ENCODE data around the gene GRIFIN.
A peak's percentile ranks its signal among the peaks of the same experiment; 100 is the strongest.

Gene GRIFIN

DNA sequence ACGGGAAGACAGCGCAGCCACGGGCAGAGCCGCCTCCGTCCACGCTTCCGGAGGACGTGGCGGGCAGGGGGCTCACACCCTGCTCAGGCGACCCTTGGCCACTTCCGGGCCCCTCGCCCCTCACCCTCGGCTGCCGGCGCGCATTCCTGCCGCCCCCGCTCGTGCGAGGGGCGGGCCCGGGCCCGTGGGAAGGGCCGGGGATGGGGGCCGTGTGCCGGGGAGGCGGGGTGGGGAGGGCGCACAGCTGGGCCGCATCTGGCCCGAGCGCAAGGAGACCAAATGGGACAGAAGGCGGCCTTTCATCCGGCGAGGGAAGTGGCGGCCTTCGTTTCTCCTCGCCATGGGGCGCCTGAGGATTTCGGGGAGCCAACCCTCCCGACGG lies 42.5 kb upstream of the GRIFIN start:
- peak overlapping the region; percentile 64 for H3K4me3 ChIP-seq (ENCODE audit: low read length)
- no peaks in the 10 kb centered on the region for H3K36me3 ChIP-seq (ENCODE audit: control insufficient read depth, insufficient read depth, low read length)
- peaks cover 20% of the 10 kb centered on the region for H3K27me3 ChIP-seq (ENCODE audit: control insufficient read depth, insufficient read depth, low read length)
- H3K4me1 ChIP-seq (ENCODE audit: control insufficient read depth, insufficient read depth, low read length), result peaks cover 4% of the 10 kb centered on the region
- H3K27ac ChIP-seq (ENCODE audit: low read depth, low read length), result no peak overlapping the region
- H3K9ac ChIP-seq (ENCODE audit: low read length), result no peak overlapping the region

DNA sequence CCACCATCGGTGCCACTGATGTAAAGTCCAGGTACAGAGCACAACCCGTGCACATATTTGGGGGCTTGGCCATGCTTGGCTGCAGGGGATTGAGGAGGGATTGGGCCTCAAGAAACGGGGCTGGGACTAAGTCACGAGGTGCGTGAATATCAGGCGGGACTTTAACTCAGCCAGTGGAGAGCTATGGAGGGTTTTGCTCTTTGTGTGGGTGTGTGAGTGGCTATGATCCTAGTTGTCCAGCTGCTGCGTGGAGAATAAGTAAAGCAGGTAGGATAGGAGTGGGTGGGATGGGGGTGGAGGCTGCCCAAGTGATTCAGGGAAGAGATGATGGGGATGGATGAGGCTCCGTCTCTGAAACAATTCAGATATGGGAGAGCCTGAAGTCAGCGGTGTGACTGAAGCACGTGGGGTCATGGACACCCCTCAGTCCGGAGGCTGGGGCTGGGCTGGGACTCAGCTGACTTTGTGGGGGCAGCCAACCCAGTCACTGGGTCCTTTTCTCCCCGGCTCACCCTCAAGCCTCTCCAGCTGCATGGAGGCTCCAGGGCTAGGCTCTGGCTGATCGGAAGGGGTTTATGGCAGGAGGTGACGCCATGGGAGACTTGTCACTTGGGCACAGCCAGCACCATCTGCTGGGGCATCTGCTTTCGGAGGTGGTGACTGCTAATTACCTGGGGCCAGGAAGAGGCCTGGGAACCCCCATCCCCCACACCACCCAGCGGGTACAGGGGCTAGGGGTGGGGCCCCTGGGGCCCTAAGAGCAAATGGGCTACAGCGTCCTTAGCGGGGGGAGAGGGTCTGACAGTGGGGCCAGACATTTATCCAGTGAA lies 41.7 kb upstream of the GRIFIN start:
- H3K9ac ChIP-seq (ENCODE audit: low read length), result no peak overlapping the region

DNA sequence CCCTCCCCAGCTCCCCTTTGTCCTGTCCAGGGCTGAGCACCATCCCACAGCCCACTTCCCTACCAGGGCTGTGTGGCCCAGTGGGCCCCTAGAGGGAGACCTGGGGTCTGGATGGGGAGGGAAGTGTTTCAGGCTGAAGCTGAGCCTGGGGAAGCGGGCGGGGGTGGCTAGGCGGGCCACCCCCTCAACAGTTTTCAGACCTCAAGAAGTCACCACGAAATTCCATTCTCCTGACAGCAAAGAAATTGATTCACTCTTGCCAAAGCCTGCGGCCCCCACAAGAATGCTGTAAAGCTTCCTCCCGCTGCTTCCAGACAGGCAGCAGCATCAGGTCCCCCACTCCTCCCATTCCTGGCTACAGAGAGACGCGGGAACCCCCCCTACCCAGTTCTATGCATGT lies 40.8 kb upstream of the GRIFIN start:
- peaks cover 2% of the 10 kb centered on the region for H3K4me1 ChIP-seq (ENCODE audit: control insufficient read depth, insufficient read depth, low read length)
- H3K4me3 ChIP-seq (ENCODE audit: low read length), result no peak overlapping the region
- H3K9ac ChIP-seq (ENCODE audit: low read length), result no peak overlapping the region
- peaks cover 13% of the 10 kb centered on the region for H3K27me3 ChIP-seq (ENCODE audit: control insufficient read depth, insufficient read depth, low read length)
- H3K27ac ChIP-seq (ENCODE audit: low read depth, low read length), result no peak overlapping the region
- H3K36me3 ChIP-seq (ENCODE audit: control insufficient read depth, insufficient read depth, low read length), result no peaks in the 10 kb centered on the region

More for the DNA sequence above, 41.7 kb upstream of the GRIFIN start:
- H3K36me3 ChIP-seq (ENCODE audit: control insufficient read depth, insufficient read depth, low read length), result no peaks in the 10 kb centered on the region
- peaks cover 19% of the 10 kb centered on the region for H3K27me3 ChIP-seq (ENCODE audit: control insufficient read depth, insufficient read depth, low read length)
- no peak overlapping the region for H3K4me3 ChIP-seq (ENCODE audit: low read length)
- no peak overlapping the region for H3K27ac ChIP-seq (ENCODE audit: low read depth, low read length)
- H3K4me1 ChIP-seq (ENCODE audit: control insufficient read depth, insufficient read depth, low read length), result peaks cover 2% of the 10 kb centered on the region

DNA sequence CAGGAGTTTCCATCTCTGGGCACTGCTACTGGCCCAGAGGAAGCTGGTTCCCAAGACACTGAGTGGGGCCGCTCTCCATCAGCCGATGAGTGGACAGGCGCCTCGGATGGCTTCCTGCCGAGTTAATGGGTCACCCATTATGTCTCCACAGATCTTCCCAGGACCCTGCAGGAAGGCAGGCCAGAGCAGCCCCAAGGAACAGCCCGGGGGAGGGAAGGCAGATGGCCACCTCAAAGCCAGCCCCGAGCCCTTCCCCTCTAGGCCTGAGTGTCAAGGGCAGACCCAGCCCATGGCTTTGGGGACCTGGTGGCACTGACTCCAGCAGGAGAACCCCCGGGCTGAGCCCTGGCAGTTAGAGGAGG lies 40.0 kb upstream of the GRIFIN start:
- H3K4me1 ChIP-seq (ENCODE audit: control insufficient read depth, insufficient read depth, low read length), result peaks cover 2% of the 10 kb centered on the region
- peaks cover 6% of the 10 kb centered on the region for H3K27me3 ChIP-seq (ENCODE audit: control insufficient read depth, insufficient read depth, low read length)
- no peaks in the 10 kb centered on the region for H3K36me3 ChIP-seq (ENCODE audit: control insufficient read depth, insufficient read depth, low read length)

DNA sequence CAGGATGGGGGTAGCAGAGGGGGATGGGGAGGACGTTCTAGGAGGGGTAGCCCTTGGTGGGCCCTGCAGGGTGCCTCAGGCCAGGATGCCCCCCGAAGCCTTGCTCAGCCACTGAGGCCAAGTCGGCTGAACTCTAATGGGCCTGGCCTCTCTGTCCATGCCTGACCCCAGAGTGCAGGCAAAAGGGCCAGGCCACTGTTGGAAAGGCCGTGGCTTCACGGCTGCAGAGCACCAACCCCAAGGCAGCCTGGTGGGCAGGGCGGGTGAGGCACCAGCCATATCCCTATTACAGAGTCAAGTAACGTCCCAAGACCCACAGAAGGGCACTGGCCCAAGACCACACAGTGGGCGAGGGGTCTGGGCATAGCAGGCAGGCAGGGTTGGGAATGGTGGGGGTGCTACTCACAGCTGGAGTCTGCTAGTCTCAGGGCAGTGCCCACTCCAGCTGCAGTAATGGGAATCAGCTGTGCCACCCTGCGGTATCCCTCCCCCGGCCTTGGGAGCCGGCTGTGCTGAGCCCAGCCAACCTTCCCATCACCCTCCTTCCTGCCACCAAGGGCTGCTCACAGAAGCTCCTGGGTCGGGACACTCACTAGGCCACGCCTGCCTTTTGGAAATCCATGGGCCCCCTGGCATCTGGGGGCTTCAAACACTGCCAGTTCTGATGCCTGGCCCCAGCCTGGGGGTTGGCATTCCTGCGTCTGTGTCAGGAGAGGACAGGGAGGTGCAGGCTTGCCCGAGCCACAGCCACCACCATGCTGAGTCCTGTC lies 39.4 kb upstream of the GRIFIN start:
- Histone ChIP-seq H3K27me3 (ENCODE audit: control insufficient read depth, insufficient read depth, low read length) (peaks cover 5% of the 10 kb centered on the region), H3K36me3 (ENCODE audit: control insufficient read depth, insufficient read depth, low read length) (no peaks in the 10 kb centered on the region), H3K27ac (ENCODE audit: low read depth, low read length) (no peak overlapping the region), H3K9ac (ENCODE audit: low read length) (no peak overlapping the region), H3K4me1 (ENCODE audit: control insufficient read depth, insufficient read depth, low read length) (peaks cover 2% of the 10 kb centered on the region), H3K4me3 (ENCODE audit: low read length) (no peak overlapping the region)

More for the DNA sequence above, 40.0 kb upstream of the GRIFIN start:
- no peak overlapping the region for H3K27ac ChIP-seq (ENCODE audit: low read depth, low read length)
- no peak overlapping the region for H3K9ac ChIP-seq (ENCODE audit: low read length)
- H3K4me3 ChIP-seq (ENCODE audit: low read length), result no peak overlapping the region

DNA sequence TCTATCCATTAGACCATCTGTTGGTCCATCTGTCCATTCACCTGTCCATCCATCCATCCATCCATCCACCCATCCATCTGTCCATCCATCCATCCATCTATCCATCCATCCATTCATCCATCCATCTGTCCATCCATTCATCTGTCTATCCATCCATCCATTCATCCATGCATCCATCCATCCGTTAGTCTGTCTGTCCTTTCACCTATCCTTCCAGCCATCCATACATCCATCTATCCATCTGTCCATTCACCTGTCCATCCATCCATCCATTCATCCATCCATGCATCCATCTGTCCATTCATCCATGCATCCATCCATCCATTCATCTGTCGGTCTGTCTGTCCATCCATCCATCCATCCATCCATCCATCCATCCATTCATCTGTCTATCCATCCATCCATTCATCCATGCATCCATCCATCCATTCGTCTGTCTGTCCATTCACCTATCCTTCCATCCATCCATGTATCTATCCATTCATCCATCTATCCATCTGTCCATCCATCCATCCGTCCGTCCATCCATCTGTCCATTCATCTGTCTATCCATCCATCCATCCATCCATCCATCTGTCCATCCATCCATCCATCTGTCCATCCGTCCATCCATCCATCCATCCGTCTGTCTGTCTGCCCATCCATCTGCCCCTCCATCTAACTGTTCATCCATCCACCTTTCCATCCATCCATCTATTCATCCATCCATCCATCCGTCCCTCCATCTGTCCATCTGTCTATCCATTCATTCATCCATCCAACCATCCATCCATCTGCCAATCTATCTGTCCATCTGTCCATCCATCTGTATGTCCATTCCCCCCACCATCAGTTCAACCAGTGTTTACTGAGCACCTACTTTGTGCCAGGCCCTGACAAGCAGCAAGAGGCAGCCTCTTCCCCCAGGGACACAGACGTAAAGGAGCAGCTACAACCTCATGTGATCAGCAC lies 38.5 kb upstream of the GRIFIN start:
- Histone ChIP-seq H3K27ac (ENCODE audit: low read depth, low read length) (no peak overlapping the region), H3K36me3 (ENCODE audit: control insufficient read depth, insufficient read depth, low read length) (no peaks in the 10 kb centered on the region), H3K27me3 (ENCODE audit: control insufficient read depth, insufficient read depth, low read length) (no peaks in the 10 kb centered on the region), H3K4me3 (ENCODE audit: low read length) (no peak overlapping the region), H3K4me1 (ENCODE audit: control insufficient read depth, insufficient read depth, low read length) (no peaks in the 10 kb centered on the region), H3K9ac (ENCODE audit: low read length) (no peak overlapping the region)

DNA sequence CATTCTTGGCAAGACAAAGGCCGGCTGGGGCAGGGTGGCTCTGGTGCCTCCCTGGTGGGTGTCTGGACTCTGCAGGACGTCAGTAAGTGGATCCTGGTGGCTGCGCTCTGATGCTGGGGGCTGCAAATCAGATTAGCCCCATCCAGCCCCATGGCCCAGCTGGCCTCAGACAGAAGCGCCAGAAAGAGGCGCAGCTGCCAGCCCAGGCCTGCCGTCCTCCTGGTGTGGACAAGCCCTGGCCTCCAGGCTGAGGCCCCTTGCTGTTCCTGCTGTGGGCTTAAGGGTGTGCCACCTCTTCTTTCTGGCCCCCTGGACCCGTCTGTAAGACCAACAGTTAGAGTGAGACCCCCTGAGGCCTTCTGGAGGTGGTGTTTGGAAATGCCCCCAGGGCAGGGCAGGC lies 37.5 kb upstream of the GRIFIN start:
- Histone ChIP-seq H3K4me3 (ENCODE audit: low read length) (no peak overlapping the region), H3K9ac (ENCODE audit: low read length) (no peak overlapping the region), H3K27ac (ENCODE audit: low read depth, low read length) (no peak overlapping the region), H3K36me3 (ENCODE audit: control insufficient read depth, insufficient read depth, low read length) (no peaks in the 10 kb centered on the region), H3K4me1 (ENCODE audit: control insufficient read depth, insufficient read depth, low read length) (no peaks in the 10 kb centered on the region), H3K27me3 (ENCODE audit: control insufficient read depth, insufficient read depth, low read length) (no peaks in the 10 kb centered on the region)

DNA sequence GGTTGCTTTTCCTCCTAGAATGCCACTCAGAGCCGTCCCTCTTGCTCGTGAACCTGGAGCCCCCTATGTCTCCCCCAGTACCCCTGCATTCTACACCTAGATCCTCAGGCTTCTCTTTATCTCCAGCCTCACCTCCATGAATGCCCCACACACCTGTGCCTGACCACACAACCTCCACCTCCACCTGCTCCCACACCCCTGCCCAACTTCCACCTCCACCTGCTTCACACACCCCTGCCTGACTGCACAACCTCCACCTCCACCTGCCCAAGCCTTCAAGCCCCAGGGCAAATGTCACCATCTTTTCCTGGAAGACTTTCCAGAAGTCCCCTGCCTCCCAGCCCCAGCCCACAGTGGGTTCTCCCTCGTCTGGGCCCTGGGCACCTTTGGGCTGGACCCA lies 36.5 kb upstream of the GRIFIN start:
- Histone ChIP-seq H3K4me1 (ENCODE audit: control insufficient read depth, insufficient read depth, low read length) (no peaks in the 10 kb centered on the region), H3K9ac (ENCODE audit: low read length) (no peak overlapping the region), H3K27ac (ENCODE audit: low read depth, low read length) (no peak overlapping the region), H3K27me3 (ENCODE audit: control insufficient read depth, insufficient read depth, low read length) (no peaks in the 10 kb centered on the region), H3K36me3 (ENCODE audit: control insufficient read depth, insufficient read depth, low read length) (no peaks in the 10 kb centered on the region), H3K4me3 (ENCODE audit: low read length) (no peak overlapping the region)

DNA sequence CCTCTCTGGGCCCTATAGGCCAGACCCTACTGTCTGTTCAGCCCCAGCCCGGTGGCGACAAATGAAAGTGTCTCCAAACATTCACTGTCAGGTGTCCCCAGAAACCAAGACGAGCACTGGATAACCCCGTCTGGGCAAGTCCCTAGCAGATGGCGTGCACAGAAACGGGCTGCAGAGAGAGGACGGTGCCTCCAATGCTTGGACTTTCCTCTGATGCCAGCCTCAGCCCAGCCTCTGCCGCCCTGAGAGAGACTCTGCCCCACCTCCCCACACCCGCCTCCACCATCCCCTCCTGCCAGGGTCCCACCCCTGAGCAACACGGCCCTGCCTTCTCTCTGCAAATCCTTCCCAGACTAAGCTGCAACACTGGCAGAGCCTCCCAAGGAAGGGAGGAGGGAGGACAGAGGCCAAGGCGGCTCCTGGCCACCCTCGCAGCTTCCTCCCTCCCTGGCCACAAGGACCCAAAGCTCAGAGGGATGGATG lies 36.0 kb upstream of the GRIFIN start:
- Histone ChIP-seq H3K4me3 (ENCODE audit: low read length) (no peak overlapping the region), H3K27ac (ENCODE audit: low read depth, low read length) (no peak overlapping the region), H3K9ac (ENCODE audit: low read length) (no peak overlapping the region), H3K36me3 (ENCODE audit: control insufficient read depth, insufficient read depth, low read length) (no peaks in the 10 kb centered on the region), H3K4me1 (ENCODE audit: control insufficient read depth, insufficient read depth, low read length) (no peaks in the 10 kb centered on the region), H3K27me3 (ENCODE audit: control insufficient read depth, insufficient read depth, low read length) (no peaks in the 10 kb centered on the region)

DNA sequence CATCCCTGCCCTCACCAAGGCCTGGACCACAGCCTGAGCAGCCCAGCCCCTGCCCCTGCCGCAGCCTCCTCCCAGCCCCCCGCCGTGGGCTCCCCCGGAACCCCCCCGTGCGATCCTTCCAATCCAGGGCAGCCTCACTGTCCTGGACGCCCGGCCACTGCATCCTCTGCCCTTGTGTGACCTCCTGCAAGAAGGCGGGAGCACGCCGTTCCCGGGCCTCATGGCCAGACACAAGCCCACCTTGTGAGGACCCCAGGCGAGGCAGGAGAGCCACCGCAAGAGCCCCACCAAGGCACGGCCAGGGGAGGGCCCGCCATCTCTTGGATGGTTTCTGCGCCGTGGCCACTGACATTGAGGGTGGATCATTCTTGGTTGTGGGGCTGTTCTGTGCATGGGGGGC lies 35.6 kb upstream of the GRIFIN start:
- Histone ChIP-seq H3K4me1 (ENCODE audit: control insufficient read depth, insufficient read depth, low read length) (no peaks in the 10 kb centered on the region), H3K4me3 (ENCODE audit: low read length) (no peak overlapping the region), H3K27ac (ENCODE audit: low read depth, low read length) (no peak overlapping the region)

DNA sequence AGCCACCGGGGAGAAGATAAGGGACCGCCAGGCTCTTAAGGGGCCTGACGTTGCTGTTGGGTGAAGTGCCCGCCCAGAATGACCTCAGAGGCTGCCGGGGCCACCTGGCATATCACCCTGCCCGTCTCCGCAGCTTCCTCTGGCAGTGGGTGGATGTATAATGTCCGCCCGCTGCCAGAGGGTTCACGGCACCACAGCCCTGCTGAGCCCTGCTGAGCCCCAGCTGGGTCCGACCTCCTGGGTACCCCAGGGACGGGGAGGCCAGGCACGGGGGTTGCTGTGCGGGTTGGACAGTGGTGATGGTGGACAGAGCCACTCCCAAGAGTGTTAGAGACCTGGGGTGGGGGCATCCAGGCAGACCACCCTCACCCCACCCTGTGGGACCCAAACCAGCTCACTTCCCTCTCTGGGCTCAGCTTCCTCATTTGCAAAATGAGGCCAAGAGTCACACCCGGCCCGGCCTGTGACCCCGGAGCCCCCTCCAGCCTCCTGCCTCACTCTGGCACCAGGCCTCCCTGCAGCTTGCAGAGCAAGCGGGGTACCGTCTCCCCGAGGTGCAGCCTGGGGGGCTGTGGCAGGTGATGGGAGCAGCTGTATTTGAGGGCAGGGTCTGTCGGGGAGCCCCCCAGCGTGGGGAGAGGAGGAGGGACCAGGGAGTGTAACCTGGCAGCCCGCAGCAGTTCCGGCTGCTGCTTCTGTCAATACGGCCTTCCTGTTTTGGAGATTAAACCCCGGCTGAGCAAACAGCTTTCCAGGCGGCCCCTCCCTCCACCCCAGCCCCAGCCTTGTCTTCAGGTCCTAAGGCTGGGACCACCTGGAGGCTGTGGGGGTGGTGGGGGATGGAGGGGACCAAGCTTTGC lies 34.9 kb upstream of the GRIFIN start:
- peak overlapping the region; percentile 6 for H3K4me3 ChIP-seq (ENCODE audit: low read length)
- H3K4me1 ChIP-seq (ENCODE audit: control insufficient read depth, insufficient read depth, low read length), result no peaks in the 10 kb centered on the region
- H3K27me3 ChIP-seq (ENCODE audit: control insufficient read depth, insufficient read depth, low read length), result no peaks in the 10 kb centered on the region
- H3K36me3 ChIP-seq (ENCODE audit: control insufficient read depth, insufficient read depth, low read length), result no peaks in the 10 kb centered on the region
- H3K9ac ChIP-seq (ENCODE audit: low read length), result no peak overlapping the region
- no peak overlapping the region for H3K27ac ChIP-seq (ENCODE audit: low read depth, low read length)

More for the DNA sequence above, 35.6 kb upstream of the GRIFIN start:
- H3K27me3 ChIP-seq (ENCODE audit: control insufficient read depth, insufficient read depth, low read length), result no peaks in the 10 kb centered on the region
- H3K9ac ChIP-seq (ENCODE audit: low read length), result no peak overlapping the region
- no peaks in the 10 kb centered on the region for H3K36me3 ChIP-seq (ENCODE audit: control insufficient read depth, insufficient read depth, low read length)
